GM15510 (cell line): Measurements from ENCODE around the gene AHI1.

Experiments
- POLR2A ChIP-seq: IDR thresholded peaks from 3 replicates; pipeline ENCODE4 v1.6.1; 2011; ENCODE audit warnings: borderline replicate concordance; ENCODE audit not compliant: insufficient read length; ENCODE audit errors: extremely low read depth

The AHI1 gene

DNA sequence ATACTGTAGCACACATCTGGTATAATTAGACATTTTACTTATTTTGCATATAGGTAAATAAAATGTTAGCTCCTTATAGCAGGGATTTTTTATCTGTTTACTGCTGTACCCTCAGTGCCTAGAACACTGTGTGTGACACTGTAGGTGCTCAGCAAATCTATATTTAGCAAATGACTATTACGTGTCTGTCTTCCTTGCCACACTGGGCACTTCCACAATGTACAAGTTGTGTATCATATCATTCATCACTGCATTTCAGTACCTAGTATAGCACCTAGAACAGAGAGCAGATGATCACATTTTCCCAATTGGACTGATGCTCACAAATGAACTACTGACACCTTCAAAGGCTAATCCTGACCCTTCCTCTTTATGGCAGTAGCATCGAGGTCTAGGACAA is 200.8 kb downstream of the AHI1 start:
- TF ChIP-seq POLR2A: no peak

DNA sequence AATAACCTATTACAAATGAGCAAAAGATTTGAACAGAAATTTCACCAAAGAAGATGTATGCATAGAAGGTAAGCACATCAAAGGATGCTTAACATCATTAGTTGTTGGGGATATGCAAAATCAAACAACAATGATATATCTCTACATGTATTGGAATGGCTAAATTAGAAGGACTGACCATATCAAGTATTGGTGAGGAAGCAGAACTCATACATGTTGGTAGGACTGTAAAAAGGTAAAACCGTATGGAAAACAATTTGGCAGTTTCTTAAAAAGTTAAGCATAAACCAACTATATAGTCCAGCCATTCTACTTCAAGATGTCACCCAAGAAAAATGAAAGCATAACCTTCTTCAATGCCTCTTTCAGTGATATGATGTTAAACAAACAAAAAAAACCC is 202.5 kb downstream of the AHI1 start:
- TF ChIP-seq POLR2A: no peak

- no peak for TF ChIP-seq POLR2A
Observed at GRCh38 chr6:135291288-135292076, 206.1 kb downstream of the AHI1 start.

GRCh38 chr6:135289816-135290215 is 207.7 kb downstream of the AHI1 start:
- TF ChIP-seq POLR2A: no peak

DNA sequence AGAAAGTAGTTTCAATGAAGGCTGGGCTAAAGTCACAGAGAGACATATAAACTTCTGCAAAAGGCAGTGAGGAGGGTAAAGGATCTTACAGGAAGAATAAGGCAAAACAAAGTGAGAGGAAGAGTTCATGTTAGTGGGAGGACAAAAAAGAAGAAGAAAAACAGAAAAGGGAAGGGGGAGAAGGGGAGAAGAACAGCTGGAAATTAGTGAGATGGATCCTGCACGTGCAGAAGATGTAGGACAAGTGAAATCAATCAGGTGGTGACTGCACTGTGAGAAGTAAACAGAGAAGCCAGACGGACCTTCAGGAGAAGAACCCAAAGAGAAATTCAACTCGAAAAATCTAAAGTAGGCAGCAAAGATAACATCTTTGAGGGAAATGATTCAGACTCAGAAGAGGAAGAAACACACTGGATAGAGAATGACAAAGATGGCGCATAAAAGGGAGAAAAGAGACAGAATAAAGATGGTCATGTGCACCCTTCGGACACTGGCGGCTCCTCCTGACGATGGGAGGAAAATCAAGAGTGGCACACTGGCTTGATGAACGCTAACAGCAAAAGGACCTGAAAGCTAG is 210.5 kb downstream of the AHI1 start:
- TF ChIP-seq POLR2A: no peak

DNA sequence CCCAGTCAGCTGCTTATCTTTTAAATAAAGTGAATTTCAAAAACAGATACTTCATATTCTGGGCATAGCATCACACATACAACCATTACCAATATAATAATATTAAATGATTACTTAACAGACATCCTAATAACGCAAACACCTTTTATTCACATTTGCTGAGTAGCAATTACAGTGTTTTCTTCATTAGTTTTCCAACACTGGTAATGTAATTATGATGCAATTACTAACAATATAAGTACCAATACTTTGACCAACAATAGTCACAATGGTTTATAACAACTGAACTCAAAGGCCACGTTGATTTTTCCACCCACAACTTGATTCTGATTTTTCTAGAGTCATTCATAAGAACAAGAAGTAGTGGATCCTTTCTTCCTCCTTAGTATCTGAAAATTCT is 212.4 kb downstream of the AHI1 start:
- no peak for TF ChIP-seq POLR2A

- no peak for TF ChIP-seq POLR2A
Observed at GRCh38 chr6:135283926-135284325, 213.6 kb downstream of the AHI1 start.

GRCh38 chr6:135282395-135282794 is 215.1 kb downstream of the AHI1 start:
- no peak for TF ChIP-seq POLR2A

GRCh38 chr6:135281964-135282363 is 215.6 kb downstream of the AHI1 start:
- no peak for TF ChIP-seq POLR2A

DNA sequence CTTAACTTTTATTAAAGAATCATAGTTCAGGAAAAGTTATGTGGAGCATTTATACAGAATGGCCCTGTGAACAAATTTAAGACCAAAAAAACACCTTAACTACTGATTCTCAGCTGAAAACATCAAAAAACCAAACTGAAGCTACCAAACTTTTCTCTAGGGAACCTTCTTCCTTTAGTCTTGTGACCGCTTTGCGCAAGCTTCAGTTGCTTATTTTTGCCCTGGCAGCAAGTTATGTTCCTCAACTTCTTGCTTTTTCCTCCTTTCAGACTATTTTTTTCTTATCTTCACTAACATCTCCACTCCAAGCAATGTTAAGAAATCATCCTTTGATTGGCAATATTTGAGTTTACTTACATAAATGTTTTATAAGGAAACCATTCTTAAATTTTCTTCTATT is 216.3 kb downstream of the AHI1 start:
- no peak for TF ChIP-seq POLR2A

- no peak for TF ChIP-seq POLR2A
Observed at GRCh38 chr6:135280375-135281136, 217.0 kb downstream of the AHI1 start.

- no peak for TF ChIP-seq POLR2A
Observed at GRCh38 chr6:135277422-135277821, 220.1 kb downstream of the AHI1 start.

DNA sequence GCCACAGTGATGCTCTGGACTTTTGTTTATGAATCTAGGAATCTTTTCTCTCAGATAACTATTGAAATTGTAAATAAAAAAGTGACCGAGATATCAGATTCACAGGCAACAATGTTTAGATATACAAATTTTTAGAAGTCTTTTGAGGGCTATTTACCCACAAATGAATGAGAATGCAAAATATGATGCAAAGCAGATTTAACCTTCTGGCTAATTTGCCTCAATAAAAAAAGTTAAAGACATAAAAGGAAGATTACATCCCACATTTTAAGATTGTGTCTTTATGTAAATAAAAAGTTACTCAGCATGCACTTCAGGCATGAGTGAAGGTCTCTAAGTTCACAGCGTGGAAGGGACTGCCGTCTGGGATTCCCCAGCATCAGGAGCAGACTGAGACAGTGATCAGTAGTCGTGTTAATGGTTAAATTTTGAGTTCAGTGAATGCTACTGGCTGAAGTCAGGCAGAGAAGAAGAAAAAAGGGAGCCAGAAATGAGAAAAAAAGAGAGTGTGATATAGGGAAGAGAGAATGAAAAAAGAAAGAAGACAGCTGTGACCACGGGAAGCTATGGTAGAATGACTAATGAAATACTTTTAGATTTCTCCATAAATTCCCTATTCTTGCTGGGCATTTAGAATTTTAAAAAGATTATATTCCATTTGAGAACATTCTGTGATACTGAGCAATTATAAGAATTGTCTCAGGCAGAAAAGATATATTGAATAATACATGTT is 222.8 kb downstream of the AHI1 start:
- no peak for TF ChIP-seq POLR2A

GRCh38 chr6:135271626-135272025 is 225.9 kb downstream of the AHI1 start:
- no peak for TF ChIP-seq POLR2A
